Hepatocyte (in vitro differentiated cells): Measurements from ENCODE around the gene RAF1.

ENCODE experiments used
- CTCF ChIP-seq: fragments of 200-600 bp; sonication (generic); IDR thresholded peaks from 2 replicates; pipeline ENCODE4 v1.5.1; 2016; ENCODE audit warnings: antibody characterized with exemption, mild to moderate bottlenecking; ENCODE audit not compliant: poor library complexity
- EZH2 ChIP-seq: fragments of 200-600 bp; sonication (generic); IDR thresholded peaks from 2 replicates; pipeline ENCODE4 v1.6.1; 2016; ENCODE audit warnings: antibody characterized with exemption, mild to moderate bottlenecking, borderline replicate concordance
- EZH2phosphoT487 ChIP-seq: fragments of 200-600 bp; sonication (generic); IDR thresholded peaks from one replicate; pipeline ENCODE4 v1.6.1; 2018; ENCODE audit warnings: antibody characterized with exemption, mild to moderate bottlenecking, low read depth, moderate library complexity; ENCODE audit not compliant: unreplicated experiment, severe bottlenecking

DNA sequence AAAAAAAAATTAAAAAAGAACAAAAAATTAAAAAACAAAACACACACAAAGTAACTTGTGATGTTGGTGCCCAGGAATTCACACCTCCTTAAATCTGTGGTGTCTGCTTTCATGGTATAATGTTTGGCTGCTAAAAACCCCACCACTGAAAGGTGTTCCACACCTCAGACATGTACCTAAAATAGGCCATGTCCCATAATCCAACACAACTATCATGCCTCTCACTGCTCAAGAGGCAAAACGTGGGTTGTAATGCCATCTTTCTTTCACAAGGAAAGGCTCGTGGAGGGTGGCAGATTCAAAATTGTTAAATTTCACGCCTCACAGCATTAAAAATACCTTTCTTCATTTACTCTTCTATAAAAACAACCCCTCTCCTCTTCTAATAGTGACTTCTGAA lies 77.5 kb downstream of the RAF1 start:
- TF ChIP-seq CTCF (no peak), EZH2 (no peak), EZH2phosphoT487 (no peak)
